ENCODE data around the gene CNTNAP2.

GRCh38 chr7:146424084-146424483, 307.5 kb downstream of the CNTNAP2 start:
- TF ChIP-seq CTCF (conservative IDR thresholded peaks at IDR 0.05; ENCODE audit: low read length) (no peak), EZH2phosphoT487 (IDR thresholded peaks at IDR 0.05; ENCODE audit: borderline replicate concordance, low read depth, low read length) (no peak)
